Ascending aorta (tissue), 2 donors: ENCODE results near the gene LCP1. TPM values are rescaled to one million over a fixed set of nuclear protein-coding genes. Genes with fewer than 3 reads are reported as not detected.

Experiments
- DNase-seq, 2 donors: peaks; one replicate each; pipeline ENCODE4 v3.0.0-alpha.2; 2019; ENCODE audit warnings: low spot score in 2 of 2
- H3K27ac ChIP-seq, 2 donors: fragments of 200-600 bp; sonication (generic); one replicate each; pipeline ENCODE4 v1.5.1; 2016 to 2017; ENCODE audit warnings: mild to moderate bottlenecking in 1 of 2
- H3K27me3 ChIP-seq: fragments of 200-600 bp; sonication (generic); one replicate; pipeline ENCODE4 v1.5.1; 2017
- H3K36me3 ChIP-seq, 2 donors: fragments of 200-600 bp; sonication (generic); one replicate each; pipeline ENCODE4 v1.5.1; 2016
- H3K4me1 ChIP-seq, 2 donors: fragments of 200-600 bp; sonication (generic); one replicate each; pipeline ENCODE4 v1.5.1; 2016 to 2017; ENCODE audit warnings: mild to moderate bottlenecking in 1 of 2
- H3K4me3 ChIP-seq, 2 donors: fragments of 200-600 bp; sonication (generic); one replicate each; pipeline ENCODE4 v1.5.1; 2016 to 2017; ENCODE audit warnings: mild to moderate bottlenecking in 1 of 2
- H3K9me3 ChIP-seq, 2 donors: fragments of 200-600 bp; sonication (generic); one replicate each; pipeline ENCODE4 v1.5.1; 2016
- CTCF ChIP-seq, 3 experiments: fragments of 200-600 bp in 2 of 3; fragments of 450-650 bp in 1 of 3; sonication (generic) in 2 of 3; IDR thresholded peaks; one replicate each; pipeline ENCODE4 v1.5.1; 2016 to 2019; ENCODE audit warnings: antibody characterized with exemption in 3 of 3, mild to moderate bottlenecking in 1 of 3, moderate library complexity in 1 of 3
- intact Hi-C: fragments of 100-400 bp; cut with DNase I; formaldehyde crosslinking; loops from one replicate; pipeline ENCODE4 v1.15.1; 2023
- total RNA-seq: library from RNA; depleted of rRNA; stranded (reverse); fragments of >200 nt; gene quantifications from one replicate; pipeline ENCODE4 v1.1.0, GENCODE V29; 2016

The LCP1 gene
- total RNA-seq, 1 donor from 2014 or later, result 78.0 TPM

GRCh38 chr13:46169758-46170157, 12.2 kb downstream of the LCP1 start:
- intact Hi-C loops, result loop anchor here (10.0 kb wide), 1 partner anchor 795 kb away; no protein-coding TSS in a partner anchor
- H3K27me3 ChIP-seq, result no peaks in the 10 kb centered on the region
- no peak overlapping the region for H3K4me3 ChIP-seq
- no peaks in the 10 kb centered on the region for H3K36me3 ChIP-seq
- H3K9me3 ChIP-seq, result no peaks in the 10 kb centered on the region
- no peaks in the 10 kb centered on the region for H3K4me1 ChIP-seq
- DNase-seq, result no peak
- no peak overlapping the region for H3K27ac ChIP-seq
- TF ChIP-seq CTCF (IDR thresholded peaks at IDR 0.05), result no peak

DNA sequence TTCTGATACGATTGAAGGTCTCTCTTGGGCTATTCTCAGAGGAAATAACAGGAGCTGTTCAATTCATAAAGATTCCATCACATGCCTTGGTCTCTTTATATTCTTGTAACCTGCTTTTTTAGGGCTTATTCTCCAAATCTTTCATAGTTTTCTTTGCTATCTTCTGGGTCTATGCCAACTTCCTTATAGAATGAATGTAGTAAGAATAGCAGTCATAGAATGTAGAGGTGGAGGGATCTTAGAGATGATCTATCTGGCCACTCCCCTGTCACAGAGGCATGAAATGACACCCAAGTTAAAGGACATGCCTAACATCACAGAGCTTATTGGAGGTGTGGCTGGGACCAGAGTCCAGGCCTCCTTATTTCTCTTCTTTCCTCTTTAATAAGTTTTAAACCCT, 13.2 kb downstream of the LCP1 start:
- no peak overlapping the region for H3K27ac ChIP-seq
- no peak for TF ChIP-seq CTCF (IDR thresholded peaks at IDR 0.05)
- no peaks in the 10 kb centered on the region for H3K36me3 ChIP-seq
- H3K27me3 ChIP-seq, result no peaks in the 10 kb centered on the region
- H3K4me1 ChIP-seq, result no peaks in the 10 kb centered on the region
- H3K4me3 ChIP-seq, result no peak overlapping the region
- H3K9me3 ChIP-seq, result no peaks in the 10 kb centered on the region
- intact Hi-C loops, result loop anchor here (10.0 kb wide), 1 partner anchor 794 kb away; no protein-coding TSS in a partner anchor
- no peak for DNase-seq

DNA sequence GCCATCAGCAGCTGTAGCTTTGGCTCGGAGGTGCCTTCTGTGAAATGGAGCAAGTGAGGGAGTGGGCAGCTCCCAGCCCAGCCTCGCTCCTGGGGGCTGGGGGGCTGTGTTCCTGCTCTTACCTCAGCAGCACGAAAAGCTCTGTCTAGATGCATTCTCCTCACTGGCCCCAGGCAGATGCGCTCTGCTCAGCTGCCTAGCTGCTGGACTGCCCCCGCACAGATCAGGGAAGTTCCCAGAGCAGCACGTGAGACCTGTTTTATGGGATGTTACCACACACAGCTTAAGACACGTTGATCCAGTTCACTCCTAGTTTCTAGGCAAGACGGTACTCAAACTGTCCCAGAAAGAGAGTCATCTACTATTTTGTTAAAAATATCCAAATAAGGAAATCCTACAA, 13.6 kb downstream of the LCP1 start:
- intact Hi-C loops, result loop anchor here (10.0 kb wide), 1 partner anchor 794 kb away; no protein-coding TSS in a partner anchor
- Histone ChIP-seq H3K27me3 (no peaks in the 10 kb centered on the region), H3K27ac (no peak overlapping the region), H3K4me1 (no peaks in the 10 kb centered on the region), H3K4me3 (no peak overlapping the region), H3K36me3 (no peaks in the 10 kb centered on the region), H3K9me3 (no peaks in the 10 kb centered on the region)
- no peak for TF ChIP-seq CTCF (IDR thresholded peaks at IDR 0.05)
- DNase-seq, result peak in 1 of 2 donors; percentile 69

GRCh38 chr13:46166947-46167610, 14.9 kb downstream of the LCP1 start:
- no peak for DNase-seq
- Histone ChIP-seq H3K27ac (no peak overlapping the region), H3K27me3 (no peaks in the 10 kb centered on the region), H3K36me3 (no peaks in the 10 kb centered on the region), H3K4me1 (no peaks in the 10 kb centered on the region), H3K9me3 (no peaks in the 10 kb centered on the region), H3K4me3 (no peak overlapping the region)
- no peak for TF ChIP-seq CTCF (IDR thresholded peaks at IDR 0.05)
- intact Hi-C loops, result loop anchor here (10.0 kb wide), 1 partner anchor 792 kb away; no protein-coding TSS in a partner anchor

DNA sequence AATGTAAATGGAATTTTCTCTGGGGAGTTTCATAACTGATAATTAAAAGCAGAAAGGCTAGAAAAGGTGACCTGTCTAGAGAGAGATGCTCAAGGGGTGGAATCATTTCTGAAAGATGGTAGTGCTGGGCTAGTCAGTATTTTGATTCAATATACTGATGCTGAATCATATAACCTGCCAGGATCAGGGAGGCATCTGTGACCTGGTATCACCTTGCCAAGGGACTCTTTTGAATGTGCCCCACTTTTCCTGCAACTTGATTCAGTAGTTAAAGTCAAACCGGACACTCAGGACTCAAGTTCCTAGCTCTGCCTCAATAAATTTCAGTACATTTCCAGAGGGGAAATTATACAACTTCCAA, 15.8 kb downstream of the LCP1 start:
- intact Hi-C loops, result loop anchor here (10.0 kb wide), 1 partner anchor 791 kb away; no protein-coding TSS in a partner anchor
- TF ChIP-seq CTCF (IDR thresholded peaks at IDR 0.05), result no peak
- no peak for DNase-seq

More for the DNA sequence above, 15.8 kb downstream of the LCP1 start:
- H3K4me1 ChIP-seq, result no peaks in the 10 kb centered on the region
- H3K27me3 ChIP-seq, result no peaks in the 10 kb centered on the region
- no peaks in the 10 kb centered on the region for H3K9me3 ChIP-seq
- no peak overlapping the region for H3K27ac ChIP-seq
- H3K36me3 ChIP-seq, result no peaks in the 10 kb centered on the region
- H3K4me3 ChIP-seq, result no peak overlapping the region
